HCT116 (cell line): ENCODE data around the gene VTI1B.

Source experiments
- EGR1 ChIP-seq: IDR thresholded peaks from 2 replicates; pipeline ENCODE4 v1.6.1; 2012; ENCODE audit warnings: low read depth
- POLR2A ChIP-seq: IDR thresholded peaks from 2 replicates; pipeline ENCODE4 v1.7.0; 2011; ENCODE audit warnings: borderline replicate concordance; ENCODE audit not compliant: insufficient read depth, insufficient read length; ENCODE audit errors: extremely low read depth
- TF ChIP-seq, protein P1 (sequence below): IDR thresholded peaks from 2 replicates; pipeline ENCODE4 v1.6.1; 2012
- TF ChIP-seq, protein P2 (sequence below), 3 experiments: fragments of 200-600 bp in 1 of 3; sonication (generic) in 1 of 3; IDR thresholded peaks in 2 of 3; conservative IDR thresholded peaks in 1 of 3; 2 replicates each; pipeline ENCODE4 v1.5.1; 2012 to 2017; ENCODE audit warnings: low read depth in 2 of 3, low read length in 2 of 3, antibody characterized with exemption in 1 of 3, borderline replicate concordance in 1 of 3, control low read depth in 1 of 3, mild to moderate bottlenecking in 1 of 3, mixed read lengths in 1 of 3, mixed run types in 1 of 3, moderate library complexity in 1 of 3; ENCODE audit not compliant: insufficient read depth in 1 of 3

DNA sequence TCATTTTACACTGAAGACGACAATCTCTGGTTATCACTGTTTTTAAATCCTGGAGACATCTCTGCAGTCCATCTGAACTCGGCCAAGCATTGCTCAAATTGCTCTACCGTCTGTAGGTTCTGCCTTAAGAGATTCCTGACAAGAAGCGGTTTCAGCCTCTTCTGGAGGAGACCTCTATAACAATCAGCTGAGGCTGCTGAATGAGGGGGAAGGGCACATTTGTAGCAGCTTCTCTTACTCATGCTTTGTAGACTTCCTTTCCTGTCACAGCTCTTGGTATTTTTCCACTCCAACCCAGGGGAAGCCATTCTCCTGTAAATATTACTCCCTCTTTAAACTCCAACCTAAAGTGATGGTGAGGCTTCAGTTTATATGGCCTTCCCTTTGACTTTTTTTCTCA lies 51.8 kb downstream of the VTI1B start:
- TF ChIP-seq, protein P1, sequence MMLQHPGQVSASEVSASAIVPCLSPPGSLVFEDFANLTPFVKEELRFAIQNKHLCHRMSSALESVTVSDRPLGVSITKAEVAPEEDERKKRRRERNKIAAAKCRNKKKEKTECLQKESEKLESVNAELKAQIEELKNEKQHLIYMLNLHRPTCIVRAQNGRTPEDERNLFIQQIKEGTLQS: no peak
- TF ChIP-seq, protein P2, sequence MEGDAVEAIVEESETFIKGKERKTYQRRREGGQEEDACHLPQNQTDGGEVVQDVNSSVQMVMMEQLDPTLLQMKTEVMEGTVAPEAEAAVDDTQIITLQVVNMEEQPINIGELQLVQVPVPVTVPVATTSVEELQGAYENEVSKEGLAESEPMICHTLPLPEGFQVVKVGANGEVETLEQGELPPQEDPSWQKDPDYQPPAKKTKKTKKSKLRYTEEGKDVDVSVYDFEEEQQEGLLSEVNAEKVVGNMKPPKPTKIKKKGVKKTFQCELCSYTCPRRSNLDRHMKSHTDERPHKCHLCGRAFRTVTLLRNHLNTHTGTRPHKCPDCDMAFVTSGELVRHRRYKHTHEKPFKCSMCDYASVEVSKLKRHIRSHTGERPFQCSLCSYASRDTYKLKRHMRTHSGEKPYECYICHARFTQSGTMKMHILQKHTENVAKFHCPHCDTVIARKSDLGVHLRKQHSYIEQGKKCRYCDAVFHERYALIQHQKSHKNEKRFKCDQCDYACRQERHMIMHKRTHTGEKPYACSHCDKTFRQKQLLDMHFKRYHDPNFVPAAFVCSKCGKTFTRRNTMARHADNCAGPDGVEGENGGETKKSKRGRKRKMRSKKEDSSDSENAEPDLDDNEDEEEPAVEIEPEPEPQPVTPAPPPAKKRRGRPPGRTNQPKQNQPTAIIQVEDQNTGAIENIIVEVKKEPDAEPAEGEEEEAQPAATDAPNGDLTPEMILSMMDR (IDR thresholded peaks at IDR 0.05 in 2 of 3, conservative IDR thresholded peaks at IDR 0.05 in 1 of 3; ENCODE audit: borderline replicate concordance in 1 of 3, insufficient read depth in 1 of 3, low read depth in 2 of 3, low read length in 2 of 3): no peak
- TF ChIP-seq POLR2A (no peak), EGR1 (no peak)
